ENCODE results near the gene METTL9. TPM values are rescaled to one million over a fixed set of nuclear protein-coding genes. Genes with fewer than 3 reads are reported as not detected.

The METTL9 gene
- total RNA-seq, 5 donors from 2014 or later (not counting 1 experiment from before 2014, with no cell fraction given) = 69.3 to 93.3 (median 75.5) TPM

- ChIA-PET POLR2A (no interaction called here), CTCF (interaction anchor here in 1 of 2 donors (0.6 kb wide), 1 partner anchor 15 kb away, joined by 7 read pairs; no protein-coding TSS in a partner anchor)
- ATAC-seq (replicated peaks in 1 of 4) (no peak), DNase-seq (no peak)
- peaks cover 0 to 6% of the 10 kb centered on the region in 2 donors for H3K36me3 ChIP-seq (ENCODE audit: control insufficient read depth in 2 of 2, extremely low read depth in 1 of 2, insufficient read depth in 1 of 2, low read length in 1 of 2)
- H3K9me3 Mint-ChIP-seq = no peaks in the 10 kb centered on the region
- peaks cover 32 to 41% of the 10 kb centered on the region in 2 experiments for H3K4me1 ChIP-seq (ENCODE audit: control insufficient read depth in 1 of 2, extremely low read depth in 1 of 2, insufficient read depth in 2 of 2, low read length in 2 of 2)
- H3K27ac ChIP-seq (ENCODE audit: low read length) = no peak overlapping the region
- no peak overlapping the region for H3K4me3 ChIP-seq (ENCODE audit: control insufficient read depth in 1 of 2, extremely low read depth in 1 of 2, low read length in 1 of 2)
- peaks cover 9% of the 10 kb centered on the region for H3K36me3 Mint-ChIP-seq
- WGBS (ENCODE audit: insufficient coverage) = no CpG with 5 or more reads among the region's 2 CpGs
- no peak overlapping the region for H3K27ac Mint-ChIP-seq
- no peak overlapping the region for H3K4me3 Mint-ChIP-seq
- H3K4me1 Mint-ChIP-seq = peaks cover 81 to 85% (median 84%) of the 10 kb centered on the region in 3 donors
- H3K9me3 ChIP-seq = no peaks in the 10 kb centered on the region
- H3K27me3 ChIP-seq (replicated peaks in 1 of 2; ENCODE audit: control insufficient read depth in 2 of 2, extremely low read depth in 1 of 2, insufficient read depth in 2 of 2, low read length in 1 of 2) = no peaks in the 10 kb centered on the region
- H3K27me3 Mint-ChIP-seq = no peaks in the 10 kb centered on the region
Measured at GRCh38 chr16:21610766-21611165, 11.4 kb downstream of the METTL9 start.

GRCh38 chr16:21611198-21611555, 11.8 kb downstream of the METTL9 start:
- no peak for DNase-seq
- POLR2A ChIA-PET = interaction anchor here in 1 of 2 donors (1.4 kb wide), 1 partner anchor 91 kb away, joined by 3 read pairs; no protein-coding TSS in a partner anchor
- H3K27me3 Mint-ChIP-seq = no peaks in the 10 kb centered on the region
- peaks cover 0 to 6% of the 10 kb centered on the region in 2 donors for H3K36me3 ChIP-seq (ENCODE audit: control insufficient read depth in 2 of 2, extremely low read depth in 1 of 2, insufficient read depth in 1 of 2, low read length in 1 of 2)
- H3K36me3 Mint-ChIP-seq = peaks cover 9% of the 10 kb centered on the region
- no peaks in the 10 kb centered on the region for H3K27me3 ChIP-seq (replicated peaks in 1 of 2; ENCODE audit: control insufficient read depth in 2 of 2, extremely low read depth in 1 of 2, insufficient read depth in 2 of 2, low read length in 1 of 2)
- 94% methylated on average over 4 of the region's 4 CpGs for WGBS (ENCODE audit: insufficient coverage)
- CTCF ChIA-PET = interaction anchor here (0.6 to 1.1 kb wide), 3 partner anchors 11 to 26 kb away, joined by 3 to 7 read pairs (median 3); no protein-coding TSS in a partner anchor
- H3K4me1 Mint-ChIP-seq = peaks cover 81 to 86% (median 86%) of the 10 kb centered on the region in 3 donors
- H3K9me3 Mint-ChIP-seq = no peaks in the 10 kb centered on the region
- peak overlapping the region in 1 of 2 donors; percentile 84 for H3K27ac Mint-ChIP-seq
- no peak overlapping the region for H3K27ac ChIP-seq (ENCODE audit: low read length)
- H3K9me3 ChIP-seq = no peaks in the 10 kb centered on the region
- ATAC-seq (replicated peaks in 1 of 4) = no peak
- peak overlapping the region in 2 of 3 donors; percentile 34 to 44 for H3K4me3 Mint-ChIP-seq
- H3K4me3 ChIP-seq (ENCODE audit: control insufficient read depth in 1 of 2, extremely low read depth in 1 of 2, low read length in 1 of 2) = no peak overlapping the region
- H3K4me1 ChIP-seq (ENCODE audit: control insufficient read depth in 1 of 2, extremely low read depth in 1 of 2, insufficient read depth in 2 of 2, low read length in 2 of 2) = peaks cover 34 to 42% of the 10 kb centered on the region in 2 experiments

GRCh38 chr16:21611556-21612384, 12.4 kb downstream of the METTL9 start:
- Mint-ChIP-seq H3K36me3 (peaks cover 9% of the 10 kb centered on the region), H3K27ac (peak overlapping the region; percentile 60 to 84), H3K4me1 (peaks cover 76 to 88% (median 88%) of the 10 kb centered on the region in 3 donors), H3K27me3 (no peaks in the 10 kb centered on the region), H3K9me3 (no peaks in the 10 kb centered on the region), H3K4me3 (peak overlapping the region in 2 of 3 donors; percentile 34 to 44)
- DNase-seq = no peak
- H3K27ac ChIP-seq (ENCODE audit: low read length) = no peak overlapping the region
- ChIA-PET CTCF (interaction anchor here in 1 of 2 donors (0.6 to 1.1 kb wide), 3 partner anchors 11 to 30 kb away, joined by 3 read pairs; no protein-coding TSS in a partner anchor), POLR2A (interaction anchor here in 1 of 2 donors (1.4 kb wide), 1 partner anchor 92 kb away, joined by 3 read pairs; no protein-coding TSS in a partner anchor)
- no peaks in the 10 kb centered on the region for H3K27me3 ChIP-seq (replicated peaks in 1 of 2; ENCODE audit: control insufficient read depth in 2 of 2, extremely low read depth in 1 of 2, insufficient read depth in 2 of 2, low read length in 1 of 2)
- peak; percentile 61 to 77 (median 72) for ATAC-seq (replicated peaks in 1 of 4)
- H3K9me3 ChIP-seq = no peaks in the 10 kb centered on the region
- peaks cover 34 to 39% of the 10 kb centered on the region in 2 experiments for H3K4me1 ChIP-seq (ENCODE audit: control insufficient read depth in 1 of 2, extremely low read depth in 1 of 2, insufficient read depth in 2 of 2, low read length in 2 of 2)
- peaks cover 0 to 6% of the 10 kb centered on the region in 2 donors for H3K36me3 ChIP-seq (ENCODE audit: control insufficient read depth in 2 of 2, extremely low read depth in 1 of 2, insufficient read depth in 1 of 2, low read length in 1 of 2)
- WGBS (ENCODE audit: insufficient coverage) = 70% methylated on average over 2 of the region's 7 CpGs
- no peak overlapping the region for H3K4me3 ChIP-seq (ENCODE audit: control insufficient read depth in 1 of 2, extremely low read depth in 1 of 2, low read length in 1 of 2)

- no peak overlapping the region for H3K27ac ChIP-seq (ENCODE audit: low read length)
- CTCF ChIA-PET = interaction anchor here in 1 of 2 donors (1.2 kb wide), 1 partner anchor 9 kb away, joined by 3 read pairs; no protein-coding TSS in a partner anchor
- Mint-ChIP-seq H3K4me1 (peaks cover 63 to 78% (median 74%) of the 10 kb centered on the region in 3 donors), H3K9me3 (no peaks in the 10 kb centered on the region), H3K4me3 (no peak overlapping the region), H3K27ac (no peak overlapping the region), H3K27me3 (no peaks in the 10 kb centered on the region), H3K36me3 (peaks cover 17% of the 10 kb centered on the region)
- H3K36me3 ChIP-seq (ENCODE audit: control insufficient read depth in 2 of 2, extremely low read depth in 1 of 2, insufficient read depth in 1 of 2, low read length in 1 of 2) = peaks cover 0 to 11% of the 10 kb centered on the region in 2 donors
- no CpG with 5 or more reads among the region's 4 CpGs for WGBS (ENCODE audit: insufficient coverage)
- no peaks in the 10 kb centered on the region for H3K9me3 ChIP-seq
- DNase-seq (no peak), ATAC-seq (replicated peaks in 1 of 4) (no peak)
- no peak overlapping the region for H3K4me3 ChIP-seq (ENCODE audit: control insufficient read depth in 1 of 2, extremely low read depth in 1 of 2, low read length in 1 of 2)
- H3K4me1 ChIP-seq (ENCODE audit: control insufficient read depth in 1 of 2, extremely low read depth in 1 of 2, insufficient read depth in 2 of 2, low read length in 2 of 2) = peaks cover 26 to 30% of the 10 kb centered on the region in 2 experiments
- no peaks in the 10 kb centered on the region for H3K27me3 ChIP-seq (replicated peaks in 1 of 2; ENCODE audit: control insufficient read depth in 2 of 2, extremely low read depth in 1 of 2, insufficient read depth in 2 of 2, low read length in 1 of 2)
- POLR2A ChIA-PET = interaction anchor here in 1 of 2 donors (0.6 to 0.7 kb wide), 2 partner anchors 8 to 10 kb away, joined by 4 to 5 read pairs; no protein-coding TSS in a partner anchor
Measured at GRCh38 chr16:21613361-21613760, 14.0 kb downstream of the METTL9 start.

GRCh38 chr16:21613781-21614180, 14.4 kb downstream of the METTL9 start:
- H3K9me3 ChIP-seq = no peaks in the 10 kb centered on the region
- ATAC-seq (replicated peaks in 1 of 4) (no peak), DNase-seq (no peak)
- H3K4me1 ChIP-seq (ENCODE audit: control insufficient read depth in 1 of 2, extremely low read depth in 1 of 2, insufficient read depth in 2 of 2, low read length in 2 of 2) = peaks cover 21 to 25% of the 10 kb centered on the region in 2 experiments
- peaks cover 0 to 11% of the 10 kb centered on the region in 2 donors for H3K36me3 ChIP-seq (ENCODE audit: control insufficient read depth in 2 of 2, extremely low read depth in 1 of 2, insufficient read depth in 1 of 2, low read length in 1 of 2)
- H3K36me3 Mint-ChIP-seq = peaks cover 19% of the 10 kb centered on the region
- H3K27ac ChIP-seq (ENCODE audit: low read length) = no peak overlapping the region
- H3K4me3 ChIP-seq (ENCODE audit: control insufficient read depth in 1 of 2, extremely low read depth in 1 of 2, low read length in 1 of 2) = no peak overlapping the region
- no peaks in the 10 kb centered on the region for H3K27me3 Mint-ChIP-seq
- peaks cover 59 to 74% (median 70%) of the 10 kb centered on the region in 3 donors for H3K4me1 Mint-ChIP-seq
- H3K27ac Mint-ChIP-seq = no peak overlapping the region
- POLR2A ChIA-PET = no interaction called here
- no peaks in the 10 kb centered on the region for H3K9me3 Mint-ChIP-seq
- no peaks in the 10 kb centered on the region for H3K27me3 ChIP-seq (replicated peaks in 1 of 2; ENCODE audit: control insufficient read depth in 2 of 2, extremely low read depth in 1 of 2, insufficient read depth in 2 of 2, low read length in 1 of 2)
- CTCF ChIA-PET = interaction anchor here in 1 of 2 donors (1.2 kb wide), 1 partner anchor 10 kb away, joined by 3 read pairs; no protein-coding TSS in a partner anchor
- no CpG with 5 or more reads among the region's 2 CpGs for WGBS (ENCODE audit: insufficient coverage)
- no peak overlapping the region for H3K4me3 Mint-ChIP-seq

GRCh38 chr16:21614896-21615295, 15.5 kb downstream of the METTL9 start:
- Mint-ChIP-seq H3K36me3 (peaks cover 28% of the 10 kb centered on the region), H3K4me1 (peaks cover 53 to 70% (median 65%) of the 10 kb centered on the region in 3 donors), H3K27me3 (no peaks in the 10 kb centered on the region), H3K27ac (peak overlapping the region in 1 of 2 donors; percentile 43), H3K9me3 (no peaks in the 10 kb centered on the region), H3K4me3 (no peak overlapping the region)
- no peak overlapping the region for H3K4me3 ChIP-seq (ENCODE audit: control insufficient read depth in 1 of 2, extremely low read depth in 1 of 2, low read length in 1 of 2)
- CTCF ChIA-PET = no interaction called here
- WGBS (ENCODE audit: insufficient coverage) = 100% methylated on average over 1 of the region's 3 CpGs
- DNase-seq (no peak), ATAC-seq (replicated peaks in 1 of 4) (no peak)
- POLR2A ChIA-PET = no interaction called here
- H3K9me3 ChIP-seq = no peaks in the 10 kb centered on the region
- H3K4me1 ChIP-seq (ENCODE audit: control insufficient read depth in 1 of 2, extremely low read depth in 1 of 2, insufficient read depth in 2 of 2, low read length in 2 of 2) = peaks cover 14 to 17% of the 10 kb centered on the region in 2 experiments
- H3K27ac ChIP-seq (ENCODE audit: low read length) = no peak overlapping the region
- peaks cover 1 to 11% of the 10 kb centered on the region in 2 donors for H3K36me3 ChIP-seq (ENCODE audit: control insufficient read depth in 2 of 2, extremely low read depth in 1 of 2, insufficient read depth in 1 of 2, low read length in 1 of 2)
- no peaks in the 10 kb centered on the region for H3K27me3 ChIP-seq (replicated peaks in 1 of 2; ENCODE audit: control insufficient read depth in 2 of 2, extremely low read depth in 1 of 2, insufficient read depth in 2 of 2, low read length in 1 of 2)
